HG02588 (cell line): ENCODE data around the gene KIF1B.

Experiments
- ATAC-seq: cut with Tn5 transposase; IDR thresholded peaks from one replicate; pipeline ENCODE4 v1.9.1; 2021; ENCODE audit warnings: mild to moderate bottlenecking, moderate library complexity; ENCODE audit not compliant: unreplicated experiment

Gene KIF1B

GRCh38 chr1:10280439-10281350, 70.3 kb downstream of the KIF1B start:
- ATAC-seq, result no peak

- ATAC-seq, result no peak
Observed at GRCh38 chr1:10283318-10283984, 73.1 kb downstream of the KIF1B start.

GRCh38 chr1:10286244-10286643, 75.9 kb downstream of the KIF1B start:
- ATAC-seq, result no peak

GRCh38 chr1:10287023-10287645, 76.8 kb downstream of the KIF1B start:
- ATAC-seq, result no peak

GRCh38 chr1:10288029-10288615, 77.8 kb downstream of the KIF1B start:
- no peak for ATAC-seq

GRCh38 chr1:10291705-10292104, 81.3 kb downstream of the KIF1B start:
- no peak for ATAC-seq

GRCh38 chr1:10292188-10292587, 81.8 kb downstream of the KIF1B start:
- ATAC-seq, result no peak

- ATAC-seq, result no peak
Observed at GRCh38 chr1:10295481-10296085, 85.2 kb downstream of the KIF1B start.

- ATAC-seq, result no peak
Observed at GRCh38 chr1:10299151-10299550, 88.8 kb downstream of the KIF1B start.

- no peak for ATAC-seq
Observed at GRCh38 chr1:10302416-10302815, 92.0 kb downstream of the KIF1B start.

- ATAC-seq, result no peak
Observed at GRCh38 chr1:10304295-10304694, 93.9 kb downstream of the KIF1B start.

GRCh38 chr1:10306435-10306834, 96.1 kb downstream of the KIF1B start:
- ATAC-seq, result no peak

GRCh38 chr1:10308001-10308400, 97.6 kb downstream of the KIF1B start:
- ATAC-seq, result no peak

- ATAC-seq, result no peak
Observed at GRCh38 chr1:10309243-10310011, 99.1 kb downstream of the KIF1B start.

- no peak for ATAC-seq
Observed at GRCh38 chr1:10316752-10317151, 106.4 kb downstream of the KIF1B start.

GRCh38 chr1:10319750-10320149, 109.4 kb downstream of the KIF1B start:
- no peak for ATAC-seq

- no peak for ATAC-seq
Observed at GRCh38 chr1:10320336-10320735, 110.0 kb downstream of the KIF1B start.

- ATAC-seq, result no peak
Observed at GRCh38 chr1:10322821-10323220, 112.5 kb downstream of the KIF1B start.

- ATAC-seq, result no peak
Observed at GRCh38 chr1:10324627-10325026, 114.3 kb downstream of the KIF1B start.

GRCh38 chr1:10325521-10325920, 115.2 kb downstream of the KIF1B start:
- ATAC-seq, result no peak
